Loucy (cell line): ENCODE data around the gene CFAP126.
"Not testable (repeated sequence)": the region's sequence is repeated elsewhere in the genome, so short reads cannot be mapped to it uniquely, and the experiment has no call there.

Experiments
- H2AFZ ChIP-seq: fragments of 200-600 bp; sonication (generic); 2 replicates; pipeline ENCODE4 v1.6.0; 2016; ENCODE audit warnings: antibody characterized with exemption, mild to moderate bottlenecking, low read length, moderate library complexity
- H3F3A ChIP-seq: fragments of 200-600 bp; 2 replicates; pipeline ENCODE4 v1.6.0; 2016; ENCODE audit warnings: antibody characterized with exemption, low read depth, mild to moderate bottlenecking
- H3K27me3 ChIP-seq: fragments of 200-600 bp; sonication (generic); 2 replicates; pipeline ENCODE4 v1.6.1; 2014; ENCODE audit warnings: low read length, mild to moderate bottlenecking; ENCODE audit not compliant: insufficient read depth, poor library complexity, severe bottlenecking
- H3K36me3 ChIP-seq: fragments of 200-600 bp; sonication (generic); 2 replicates; pipeline ENCODE4 v1.6.1; 2016; ENCODE audit warnings: low read length; ENCODE audit not compliant: insufficient read depth
- H3K4me1 ChIP-seq: fragments of 200-600 bp; sonication (generic); 2 replicates; pipeline ENCODE4 v1.5.1; 2014; ENCODE audit warnings: low read length, mild to moderate bottlenecking; ENCODE audit not compliant: insufficient read depth, poor library complexity, severe bottlenecking
- H3K4me2 ChIP-seq: fragments of 200-600 bp; sonication (generic); 2 replicates; pipeline ENCODE4 v1.6.0; 2014; ENCODE audit warnings: antibody characterized with exemption, low read length, low read depth, mild to moderate bottlenecking; ENCODE audit not compliant: poor library complexity, severe bottlenecking
- H3K4me3 ChIP-seq: fragments of 200-600 bp; sonication (generic); 2 replicates; pipeline ENCODE4 v1.5.1; 2014; ENCODE audit warnings: low read length, mild to moderate bottlenecking, mixed read lengths; ENCODE audit not compliant: poor library complexity, severe bottlenecking
- H3K79me2 ChIP-seq: fragments of 200-600 bp; sonication (generic); 2 replicates; pipeline ENCODE4 v1.6.1; 2014; ENCODE audit warnings: low read length; ENCODE audit not compliant: insufficient read depth
- H3K9ac ChIP-seq: fragments of 200-600 bp; sonication (generic); 2 replicates; pipeline ENCODE4 v1.6.0; 2014; ENCODE audit warnings: mild to moderate bottlenecking, low read depth, low read length, moderate library complexity; ENCODE audit not compliant: poor library complexity, severe bottlenecking
- H3K9me2 ChIP-seq: fragments of 200-600 bp; sonication (generic); replicated peaks from 2 replicates; pipeline ENCODE4 v1.6.1; 2016; ENCODE audit warnings: low read depth, low read length, mixed read lengths
- H3K9me3 ChIP-seq: fragments of 200-600 bp; sonication (generic); 2 replicates; pipeline ENCODE4 v1.6.1; 2014; ENCODE audit warnings: mild to moderate bottlenecking, antibody characterized with exemption, low read length, low read depth; ENCODE audit not compliant: insufficient read depth
- H4K20me1 ChIP-seq: fragments of 200-600 bp; sonication (generic); 2 replicates; pipeline ENCODE4 v1.6.0; 2014; ENCODE audit warnings: antibody characterized with exemption, low read length, mild to moderate bottlenecking; ENCODE audit not compliant: insufficient read depth, poor library complexity, severe bottlenecking
- EZH2phosphoT487 ChIP-seq: fragments of 200-600 bp; IDR thresholded peaks from 2 replicates; pipeline ENCODE4 v1.6.1; 2018; ENCODE audit warnings: antibody characterized with exemption, mild to moderate bottlenecking, moderate library complexity, borderline replicate concordance
- TF ChIP-seq, protein P1 (sequence below): fragments of 200-600 bp; sonication (generic); conservative IDR thresholded peaks from 2 replicates; pipeline ENCODE4 v1.5.1; 2014; ENCODE audit warnings: mild to moderate bottlenecking, antibody characterized with exemption, low read length

The CFAP126 gene

DNA sequence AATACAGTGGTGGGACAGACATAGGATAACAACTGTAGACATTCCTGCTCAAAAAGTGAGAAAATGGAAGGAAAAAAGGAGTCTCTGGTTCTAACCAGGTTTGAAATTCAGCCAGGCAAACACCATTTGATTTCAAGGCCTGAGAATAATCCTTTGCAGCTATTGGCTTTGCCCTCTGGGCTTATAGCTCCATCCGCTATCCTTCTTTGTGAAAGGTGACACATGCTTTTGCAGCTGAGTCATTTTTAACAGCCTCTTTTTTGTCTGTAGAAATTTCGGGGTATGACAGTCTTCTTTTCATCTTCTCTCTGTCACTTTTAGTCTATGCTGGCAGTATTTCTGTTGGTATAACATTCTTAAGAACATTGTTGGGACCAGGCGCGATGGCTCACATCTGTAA, 37.3 kb downstream of the CFAP126 start:
- Histone ChIP-seq H3K9ac (no peak overlapping the region), H3K4me1 (no peaks in the 10 kb centered on the region), H2AFZ (no peak overlapping the region), H3K4me2 (no peak overlapping the region), H3K36me3 (peaks cover 19% of the 10 kb centered on the region; the same call in 1 of the 2 replicates), H3F3A (no peaks in the 10 kb centered on the region), H4K20me1 (no peaks in the 10 kb centered on the region), H3K4me3 (no peak overlapping the region), H3K79me2 (no peaks in the 10 kb centered on the region), H3K27me3 (no peaks in the 10 kb centered on the region), H3K9me2 (no peaks in the 10 kb centered on the region), H3K9me3 (no peaks in the 10 kb centered on the region)
- TF ChIP-seq, protein P1, sequence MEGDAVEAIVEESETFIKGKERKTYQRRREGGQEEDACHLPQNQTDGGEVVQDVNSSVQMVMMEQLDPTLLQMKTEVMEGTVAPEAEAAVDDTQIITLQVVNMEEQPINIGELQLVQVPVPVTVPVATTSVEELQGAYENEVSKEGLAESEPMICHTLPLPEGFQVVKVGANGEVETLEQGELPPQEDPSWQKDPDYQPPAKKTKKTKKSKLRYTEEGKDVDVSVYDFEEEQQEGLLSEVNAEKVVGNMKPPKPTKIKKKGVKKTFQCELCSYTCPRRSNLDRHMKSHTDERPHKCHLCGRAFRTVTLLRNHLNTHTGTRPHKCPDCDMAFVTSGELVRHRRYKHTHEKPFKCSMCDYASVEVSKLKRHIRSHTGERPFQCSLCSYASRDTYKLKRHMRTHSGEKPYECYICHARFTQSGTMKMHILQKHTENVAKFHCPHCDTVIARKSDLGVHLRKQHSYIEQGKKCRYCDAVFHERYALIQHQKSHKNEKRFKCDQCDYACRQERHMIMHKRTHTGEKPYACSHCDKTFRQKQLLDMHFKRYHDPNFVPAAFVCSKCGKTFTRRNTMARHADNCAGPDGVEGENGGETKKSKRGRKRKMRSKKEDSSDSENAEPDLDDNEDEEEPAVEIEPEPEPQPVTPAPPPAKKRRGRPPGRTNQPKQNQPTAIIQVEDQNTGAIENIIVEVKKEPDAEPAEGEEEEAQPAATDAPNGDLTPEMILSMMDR, result no peak
- no peak for TF ChIP-seq EZH2phosphoT487

DNA sequence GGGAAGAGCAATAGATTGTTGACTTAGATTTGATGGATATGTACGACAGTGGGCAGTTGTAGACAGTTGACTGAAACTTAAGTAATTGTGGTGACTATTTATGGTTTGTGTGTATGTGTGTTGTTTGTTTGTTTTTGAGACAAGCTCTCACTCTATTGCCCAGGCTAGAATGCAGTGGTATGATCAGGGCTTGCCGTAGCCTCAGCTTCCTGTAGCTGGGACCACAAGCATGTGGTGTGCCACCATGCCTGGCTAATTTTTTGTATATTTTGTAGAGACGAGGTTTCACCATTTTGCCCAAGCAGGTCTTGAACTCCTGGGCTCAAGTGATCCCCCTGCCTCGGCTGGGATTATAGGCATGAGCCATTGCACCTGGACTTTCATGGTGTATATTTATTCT, 43.7 kb downstream of the CFAP126 start:
- Histone ChIP-seq H3K79me2 (no peaks in the 10 kb centered on the region), H3K36me3 (no peaks in the 10 kb centered on the region), H3F3A (no peaks in the 10 kb centered on the region), H3K9ac (no peak overlapping the region), H3K4me3 (no peak overlapping the region), H2AFZ (no peak overlapping the region), H3K27me3 (no peaks in the 10 kb centered on the region), H4K20me1 (no peaks in the 10 kb centered on the region), H3K4me2 (no peak overlapping the region), H3K4me1 (peaks cover 6% of the 10 kb centered on the region), H3K9me2 (no peaks in the 10 kb centered on the region), H3K9me3 (no peaks in the 10 kb centered on the region)
- TF ChIP-seq, protein P1, result no peak
- TF ChIP-seq EZH2phosphoT487, result no peak

DNA sequence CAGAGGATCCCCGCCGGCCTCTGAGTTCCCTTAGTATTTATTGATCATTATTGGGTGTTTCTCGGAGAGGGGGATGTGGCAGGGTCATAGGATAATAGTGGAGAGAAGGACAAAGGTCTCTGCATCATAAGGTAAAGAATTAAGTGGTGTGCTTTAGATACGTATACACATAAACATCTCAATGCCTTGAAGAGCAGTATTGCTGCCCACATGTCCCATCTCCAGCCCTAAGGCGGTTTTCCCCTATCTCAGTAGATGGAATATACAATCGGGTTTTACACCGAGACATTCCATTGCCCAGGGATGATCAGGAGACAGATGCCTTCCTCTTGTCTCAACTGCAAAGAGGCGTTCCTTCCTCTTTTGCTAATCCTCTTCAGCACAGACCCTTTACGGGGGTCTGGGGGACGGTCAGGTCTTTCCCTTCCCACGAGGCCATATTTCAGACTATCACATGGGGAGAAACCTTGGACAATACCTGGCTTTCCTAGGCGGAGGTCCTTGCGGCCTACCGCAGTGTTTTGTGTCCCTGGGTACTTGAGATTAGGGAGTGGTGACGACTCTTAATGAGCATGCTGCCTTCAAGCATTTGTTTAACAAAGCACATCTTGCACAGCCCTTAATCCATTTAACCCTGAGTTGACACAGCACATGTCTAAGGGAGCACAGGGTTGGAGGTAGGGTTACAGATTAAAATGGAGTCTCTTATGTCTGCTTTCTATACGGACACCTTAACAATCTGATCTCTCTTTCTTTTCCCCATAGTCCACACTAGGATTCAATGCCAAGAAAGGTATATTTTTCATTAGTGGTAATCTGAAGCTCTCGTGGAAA, 51.6 kb downstream of the CFAP126 start:
- H3K4me3 ChIP-seq, H3K27me3 ChIP-seq, H3K9me3 ChIP-seq, H3K36me3 ChIP-seq, H2AFZ ChIP-seq, H3K9me2 ChIP-seq, H4K20me1 ChIP-seq, H3F3A ChIP-seq, H3K4me1 ChIP-seq: not testable (repeated sequence)
- Histone ChIP-seq H3K9ac (peak overlapping the region; percentile 92), H3K79me2 (peaks cover 20% of the 10 kb centered on the region), H3K4me2 (peak overlapping the region; percentile 85)
